HG03442 (cell line): ENCODE data around the gene PPP1R17.

Experiments used
- ATAC-seq: cut with Tn5 transposase; IDR thresholded peaks from one replicate; pipeline ENCODE4 v1.9.1; 2021; ENCODE audit warnings: mild to moderate bottlenecking, moderate library complexity; ENCODE audit not compliant: unreplicated experiment

Gene PPP1R17

DNA sequence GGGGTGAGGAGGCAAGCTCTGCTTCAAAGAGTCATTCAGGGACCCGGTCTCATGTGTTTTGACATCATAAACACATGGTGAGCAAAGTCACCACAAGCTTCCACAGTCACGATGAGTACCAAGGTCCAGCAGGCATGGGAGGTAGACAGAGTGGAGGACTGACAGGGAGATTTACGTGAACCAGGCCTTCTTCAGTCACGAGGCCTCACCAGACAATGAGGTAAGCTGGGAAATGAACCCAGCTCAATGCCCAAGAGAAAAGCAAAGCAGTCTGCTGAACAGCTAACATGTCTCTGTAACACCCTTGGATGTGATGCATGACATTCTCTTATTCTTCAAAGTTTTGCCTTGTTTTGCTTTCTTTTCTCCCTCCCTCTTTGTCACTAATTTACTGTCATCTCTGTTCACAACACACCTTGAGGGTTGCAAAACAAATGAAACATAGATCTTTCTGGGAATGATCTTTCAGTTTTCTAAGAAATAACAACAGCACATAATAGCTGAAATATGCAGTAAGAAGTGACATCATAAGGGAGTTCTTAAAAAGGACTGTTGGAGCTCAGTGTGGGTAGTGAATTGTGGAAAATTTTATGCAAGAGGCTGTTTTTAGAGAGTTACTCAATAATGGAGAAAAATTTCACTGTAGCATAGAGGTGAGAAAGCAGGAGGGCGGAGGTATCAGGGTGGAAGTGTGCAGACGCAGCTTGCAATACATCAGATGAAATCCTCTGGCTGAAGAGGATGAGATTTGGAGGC lies 9.0 kb downstream of the PPP1R17 start:
- ATAC-seq, result peak; percentile 44

DNA sequence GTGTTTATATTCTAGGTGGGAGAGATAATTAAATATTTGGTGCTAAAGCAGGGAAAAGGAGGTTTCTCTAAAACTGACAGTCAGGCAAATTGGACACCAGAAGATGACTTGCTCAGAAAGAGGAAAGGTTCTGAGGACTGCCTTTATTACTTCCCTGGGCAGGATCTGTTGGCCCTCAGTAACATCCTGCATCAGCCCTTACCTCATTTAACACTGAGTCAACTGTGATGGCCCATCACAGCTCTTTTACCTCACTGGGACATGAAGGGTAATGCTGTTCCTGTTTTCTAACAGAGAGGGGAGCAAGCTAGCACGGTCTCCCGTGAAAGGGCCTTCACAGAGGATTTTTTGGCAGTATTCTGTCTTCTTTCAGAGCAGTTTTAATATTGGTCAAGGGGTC lies 12.0 kb downstream of the PPP1R17 start:
- no peak for ATAC-seq

DNA sequence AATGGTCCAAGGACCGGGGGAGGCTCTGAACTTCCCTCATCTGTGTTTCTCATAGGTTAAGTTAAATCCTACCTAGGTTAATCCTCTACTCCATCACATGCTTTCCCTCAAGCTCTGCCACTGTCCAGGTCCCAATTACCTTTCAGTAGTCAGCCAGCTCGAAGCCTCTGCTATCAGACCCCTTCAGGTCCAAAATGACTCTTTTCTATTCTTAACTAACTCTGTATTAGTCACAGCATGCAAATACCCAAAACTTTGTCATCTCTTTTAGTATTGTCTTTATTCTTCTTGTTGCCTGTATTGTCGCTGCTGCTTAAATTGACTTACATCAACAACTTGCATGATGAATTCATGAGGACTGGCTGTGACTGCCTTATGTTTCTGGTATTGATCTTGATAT lies 15.3 kb downstream of the PPP1R17 start:
- ATAC-seq, result peak; percentile 58

DNA sequence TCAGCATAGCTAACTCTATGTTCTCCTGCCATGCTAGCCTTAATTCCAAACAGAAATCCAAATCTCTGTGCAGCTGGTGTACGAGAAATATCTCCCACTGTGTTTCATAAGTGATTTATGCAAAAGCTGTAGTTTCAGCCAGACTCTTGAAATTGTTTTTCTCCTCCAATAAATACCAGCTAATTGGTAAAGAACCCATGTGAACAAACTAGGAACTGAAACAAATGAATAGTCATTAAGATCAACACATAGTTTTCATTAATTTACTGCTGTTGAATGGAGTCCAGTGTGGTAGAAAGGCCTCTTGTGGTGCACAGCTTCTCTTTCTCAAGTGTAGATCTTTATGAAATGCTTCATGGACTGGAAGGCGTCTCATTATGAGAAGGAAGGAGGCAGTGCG lies 18.4 kb downstream of the PPP1R17 start:
- peak; percentile 45 for ATAC-seq

DNA sequence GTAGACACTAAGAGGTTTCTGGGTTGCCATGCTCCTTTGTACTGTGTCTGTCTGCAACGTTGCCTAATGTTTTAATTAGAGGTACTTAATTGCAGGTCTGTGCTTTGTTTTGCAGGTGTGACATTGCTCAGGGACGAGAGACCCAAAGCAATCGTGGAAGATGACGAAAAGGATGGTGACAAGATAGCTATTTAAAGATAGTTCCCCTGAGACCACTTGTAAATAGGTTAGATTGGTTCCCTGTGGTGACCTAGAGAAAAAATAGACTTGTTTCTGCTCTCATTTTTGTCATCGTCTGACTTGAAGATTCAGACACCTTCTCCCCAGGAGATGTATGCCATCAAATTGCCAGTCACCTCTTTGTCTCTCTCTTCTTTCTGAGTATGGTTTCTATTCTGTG lies 20.1 kb downstream of the PPP1R17 start:
- ATAC-seq, result no peak

DNA sequence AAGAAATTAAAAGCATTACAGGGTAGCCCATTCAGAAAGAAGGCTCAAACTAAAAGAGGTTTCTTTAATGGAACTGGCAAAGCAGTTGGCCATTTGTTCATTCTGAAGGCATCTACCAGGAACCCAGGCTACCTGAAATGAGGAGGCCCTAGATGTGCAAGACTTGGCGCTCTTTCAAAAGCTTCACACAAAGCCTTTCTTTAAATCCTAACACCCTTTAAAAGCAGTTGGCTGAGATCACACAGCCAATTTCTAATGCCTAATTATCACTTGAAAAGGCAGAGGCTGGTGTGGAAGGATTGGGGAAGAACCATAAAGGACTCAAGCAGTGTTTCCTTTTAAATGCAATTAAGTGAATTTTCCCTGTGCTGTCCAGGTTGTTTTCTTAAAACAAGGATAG lies 23.2 kb downstream of the PPP1R17 start:
- ATAC-seq, result no peak

DNA sequence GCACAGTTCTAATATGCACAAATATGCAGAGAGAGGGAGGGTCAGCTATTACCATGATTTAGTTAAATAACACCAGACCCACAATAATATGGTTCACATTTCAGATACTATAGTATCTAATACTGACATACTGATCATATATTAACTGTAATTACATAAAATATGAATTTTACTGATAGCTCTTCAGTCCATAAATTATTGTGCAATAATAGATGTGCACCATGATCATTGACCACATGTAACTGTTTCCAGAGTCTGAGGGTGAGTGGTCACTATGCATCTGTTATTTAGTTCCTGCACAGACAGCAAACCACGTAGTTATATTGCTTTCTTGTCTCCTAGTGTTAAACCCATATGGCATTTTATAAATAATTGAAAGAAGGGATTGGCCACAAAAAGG lies 29.3 kb downstream of the PPP1R17 start:
- ATAC-seq, result no peak

DNA sequence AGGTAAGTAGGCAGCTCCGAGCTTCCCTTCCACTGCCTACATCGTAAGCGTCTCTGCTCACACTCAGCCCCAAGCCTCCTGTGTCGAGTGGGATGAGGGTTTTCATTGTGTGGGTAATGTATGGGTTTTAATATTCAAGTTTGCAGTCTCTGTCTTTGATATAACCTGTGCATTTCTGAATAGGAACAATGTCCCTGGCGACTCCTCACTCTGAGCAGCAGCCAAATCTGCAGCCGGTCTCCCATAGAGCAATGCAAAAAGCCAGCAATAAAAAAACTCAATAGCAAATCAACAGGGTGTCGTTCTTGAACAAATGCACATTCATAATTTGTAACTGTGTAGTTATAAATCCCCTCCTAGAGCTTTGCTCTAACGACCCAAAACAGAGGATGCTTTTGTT lies 33.4 kb downstream of the PPP1R17 start:
- ATAC-seq, result no peak

DNA sequence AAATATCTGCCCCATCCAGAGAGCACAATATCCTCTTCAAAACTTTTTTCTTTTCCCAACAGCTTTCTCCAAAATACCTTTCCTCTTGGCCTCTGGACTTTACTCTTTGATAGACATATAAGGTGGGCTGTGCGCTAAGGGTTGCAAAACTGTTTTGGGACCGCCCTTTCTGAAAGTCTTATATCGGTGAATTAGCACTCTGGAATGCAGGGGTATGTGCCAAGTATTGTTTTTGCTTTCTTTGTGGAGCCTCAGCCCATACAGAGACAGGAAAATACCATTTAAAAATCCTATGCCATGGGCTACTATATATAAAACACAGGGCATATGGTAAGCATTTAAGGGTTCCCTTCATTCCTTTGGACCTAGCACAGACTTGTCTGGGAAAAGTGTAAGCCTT lies 37.7 kb downstream of the PPP1R17 start:
- ATAC-seq, result no peak

DNA sequence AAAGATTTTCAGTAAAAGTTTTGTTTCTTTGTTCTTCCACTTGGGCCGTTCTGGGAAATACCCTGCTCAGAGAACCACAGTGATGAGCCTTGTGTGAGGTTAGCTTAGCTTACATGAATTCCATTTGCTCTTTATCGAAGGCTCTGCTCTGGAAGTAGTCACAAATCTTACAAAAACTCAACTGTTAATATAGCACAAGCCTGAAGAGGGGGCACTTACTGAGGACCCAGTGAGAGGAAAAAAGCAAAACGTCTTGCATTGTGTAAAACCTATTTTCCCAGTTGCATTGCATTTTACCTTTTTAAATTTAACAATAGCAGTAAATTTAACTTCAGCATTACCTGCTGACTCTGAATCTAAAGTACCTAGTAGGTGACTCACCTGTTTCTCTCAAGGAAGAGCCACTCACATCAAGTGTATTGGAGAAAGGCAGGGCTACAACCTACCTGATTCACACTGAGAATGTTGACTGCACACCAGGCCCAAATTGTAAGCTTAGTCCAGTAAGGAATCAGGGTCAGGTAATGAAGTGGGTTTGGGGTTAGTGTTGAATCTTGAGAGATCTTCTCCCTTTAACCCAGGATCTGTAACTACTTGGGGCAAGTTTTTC lies 42.3 kb downstream of the PPP1R17 start:
- no peak for ATAC-seq

DNA sequence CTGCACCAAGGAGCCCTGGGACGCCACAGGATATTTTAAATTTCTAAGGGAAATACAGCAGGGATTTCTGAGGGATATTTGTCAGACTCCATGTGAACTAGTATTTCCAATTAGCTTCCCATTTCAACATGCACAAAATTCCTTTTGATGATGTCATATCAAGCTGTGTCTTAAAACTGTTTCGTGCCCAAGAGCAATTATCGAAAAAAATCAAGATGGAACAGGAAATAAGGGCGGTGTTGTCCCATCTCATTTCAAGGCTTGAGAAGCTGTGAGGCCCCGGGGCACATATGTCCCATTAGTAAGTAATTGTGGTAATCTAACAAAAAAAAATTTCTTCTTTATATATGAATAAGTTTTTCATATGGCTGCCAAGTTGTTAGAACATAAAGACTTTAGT lies 47.4 kb downstream of the PPP1R17 start:
- no peak for ATAC-seq

DNA sequence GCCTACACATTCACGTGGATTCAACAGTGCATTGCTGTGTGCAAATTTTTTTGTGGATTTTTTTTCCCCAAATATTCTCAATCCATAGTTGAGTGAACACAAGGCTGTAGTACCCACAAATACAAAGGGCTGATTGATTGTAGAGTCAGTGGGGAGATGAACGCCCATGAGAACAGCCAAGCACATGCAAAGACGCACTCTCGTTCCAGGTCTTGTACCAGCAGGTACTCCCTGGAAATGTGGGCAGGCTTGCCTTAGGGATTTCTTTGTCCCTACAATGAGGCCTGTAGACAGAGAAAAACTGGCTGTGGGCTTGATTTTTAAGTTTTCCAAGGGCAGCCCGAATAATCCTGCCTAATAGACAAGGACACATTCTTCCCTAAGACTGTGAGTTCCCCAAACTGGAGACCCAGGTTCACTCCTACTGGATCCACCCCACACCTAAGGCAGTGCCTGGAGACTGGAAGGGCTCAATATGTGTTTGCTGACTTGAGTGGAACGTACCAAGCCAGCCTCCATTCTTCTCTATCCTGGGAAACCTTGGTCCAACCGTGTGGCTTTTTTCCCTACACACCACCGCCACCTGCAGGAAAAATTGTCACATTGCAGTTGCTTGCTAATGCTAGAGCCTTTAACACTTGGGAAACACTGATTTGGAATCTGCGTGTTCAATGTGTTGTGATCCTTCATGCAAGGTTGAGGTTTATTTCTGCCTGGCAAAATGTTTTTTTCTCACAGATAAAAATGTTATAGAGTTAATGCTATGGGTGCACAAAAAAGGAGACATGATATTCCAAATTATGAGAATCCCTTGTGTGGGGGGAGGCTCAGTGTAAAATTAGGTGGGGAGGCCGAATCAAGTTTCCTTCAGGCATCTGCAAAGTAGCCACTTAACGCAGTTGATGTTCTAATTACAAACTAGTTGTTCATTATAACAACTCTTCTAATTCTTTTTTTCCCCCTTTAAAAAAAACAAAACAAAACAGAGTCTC lies 49.3 kb downstream of the PPP1R17 start:
- ATAC-seq, result peak; percentile 61

DNA sequence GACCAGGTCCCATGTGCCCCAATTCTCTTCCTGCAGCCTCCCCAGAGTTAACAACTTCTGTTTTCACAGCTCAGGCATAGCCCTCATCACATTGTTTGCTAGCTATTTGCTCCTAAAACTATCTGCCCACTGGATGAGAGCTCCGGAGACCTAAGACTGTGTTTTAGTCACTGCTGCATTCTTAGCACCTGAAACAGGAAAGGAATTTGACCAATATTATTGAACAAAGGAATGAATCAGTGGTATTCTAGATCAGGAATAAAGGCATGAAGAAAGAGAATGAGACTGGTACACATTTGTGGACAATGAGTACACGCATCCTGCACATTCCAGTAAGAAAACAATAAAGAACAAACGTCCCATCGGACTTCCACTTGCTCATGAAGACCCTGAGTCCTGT lies 54.8 kb downstream of the PPP1R17 start:
- ATAC-seq, result no peak

DNA sequence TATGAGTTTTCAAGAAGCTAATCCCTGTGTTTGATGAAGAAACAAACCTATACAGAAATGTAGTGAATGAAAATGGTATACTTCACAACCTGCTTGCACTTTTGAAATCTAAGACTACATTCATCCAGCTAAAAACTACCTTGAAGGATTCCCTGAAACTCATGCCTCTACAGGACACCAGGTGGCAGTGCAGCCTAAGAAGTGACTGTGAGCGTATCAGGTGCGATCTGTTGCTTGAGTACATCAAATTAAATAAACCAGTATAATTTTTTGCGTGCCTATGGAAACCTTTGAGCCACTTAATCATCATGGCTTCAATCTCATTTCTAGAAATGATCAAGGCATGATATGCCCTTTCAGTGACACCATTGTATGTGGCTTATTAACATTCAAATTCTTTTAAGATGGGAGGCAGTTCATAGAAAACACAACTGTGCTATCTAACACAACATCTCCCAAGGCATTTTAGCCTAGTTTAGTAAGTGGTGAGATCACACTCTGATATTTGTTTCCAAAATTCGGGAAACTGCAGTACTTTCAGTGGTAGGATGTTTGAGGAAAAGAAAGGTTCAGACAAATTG lies 57.4 kb downstream of the PPP1R17 start:
- ATAC-seq, result peak; percentile 79

DNA sequence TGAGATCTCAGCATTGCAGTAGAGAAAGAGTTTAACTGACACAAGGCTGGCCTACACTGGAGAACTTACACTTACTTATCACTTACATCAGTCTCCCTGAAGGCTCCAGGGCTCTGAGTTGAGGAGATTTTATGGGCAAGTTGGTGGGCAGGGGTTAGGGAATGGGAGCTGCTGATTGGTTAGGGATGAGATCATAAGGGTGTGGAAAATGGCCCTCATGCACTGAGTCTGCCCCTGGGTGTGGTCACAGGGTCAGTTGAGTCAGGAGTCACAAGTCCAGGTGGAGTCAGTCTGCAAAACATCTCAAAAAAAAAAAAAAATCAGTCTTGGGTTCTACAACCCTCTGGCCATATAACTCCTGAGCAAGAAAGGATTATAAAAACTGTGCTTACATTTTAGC lies 60.5 kb downstream of the PPP1R17 start:
- no peak for ATAC-seq

DNA sequence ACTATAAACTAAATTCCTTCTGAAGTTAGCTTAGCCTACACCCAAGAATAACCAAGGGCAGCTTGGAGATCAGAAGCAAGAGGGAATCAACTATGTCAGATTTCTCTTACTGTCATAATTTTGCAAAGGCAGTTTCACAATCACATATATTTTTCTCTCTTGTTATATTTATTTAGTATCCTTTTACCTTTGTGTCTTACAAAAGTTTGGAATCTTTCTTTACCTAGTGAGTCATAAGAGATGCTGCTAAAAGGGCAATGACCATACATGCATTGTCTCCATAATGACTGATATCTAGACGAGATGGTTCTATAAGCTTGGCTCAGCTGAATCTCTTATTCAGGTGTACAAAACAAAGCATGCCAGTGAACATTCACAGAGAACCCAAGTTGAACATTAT lies 61.1 kb downstream of the PPP1R17 start:
- no peak for ATAC-seq

DNA sequence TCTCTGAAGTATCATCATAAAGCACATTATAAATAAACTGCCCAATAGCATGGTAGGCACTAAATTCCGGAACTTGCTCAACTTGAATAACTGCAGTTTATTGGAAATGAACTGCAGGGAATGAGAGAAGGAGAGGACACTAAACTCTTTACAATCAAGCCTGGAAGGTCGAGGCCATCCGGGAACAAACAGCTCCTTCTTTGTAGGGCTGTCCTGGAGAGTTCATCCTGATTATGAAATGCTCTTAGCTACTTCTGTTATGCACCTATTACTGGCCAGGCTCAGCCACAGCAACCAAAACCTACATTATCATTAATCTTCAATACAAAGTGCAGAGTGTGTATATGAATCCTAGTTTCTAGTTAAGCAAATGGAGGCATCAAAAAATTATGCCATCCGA lies 64.7 kb downstream of the PPP1R17 start:
- ATAC-seq, result no peak
